A549 (cell line): Measurements from ENCODE around the gene MAN1A2. TPM values are rescaled to one million over a fixed set of nuclear protein-coding genes. Genes with fewer than 3 reads are reported as not detected.

Source experiments
- ATAC-seq, 2 experiments: fragments of 200-7000 bp in 1 of 2; fragments of >200 bp in 1 of 2; cut with Nextera tagmentation in 1 of 2; cut with Tn5 transposase in 1 of 2; 3 replicates each; pipeline versions ENCODE4 v1.8.0 to v1.9.1; 2018 to 2020; ENCODE audit warnings: mild to moderate bottlenecking in 1 of 2, moderate library complexity in 1 of 2
- CTCF ChIA-PET: fragments of 300-600 bp; sonication (Branson Sonifier 250); formaldehyde crosslinking; extraction: SDS; loops from one replicate; lab custom pipeline; 2021; ENCODE audit warnings: antibody characterized with exemption, inconsistent platforms; lab: Yijun Ruan, JAX
- POLR2A ChIA-PET: fragments of 350-600 bp; formaldehyde crosslinking; extraction: SDS; loops from one replicate; lab custom pipeline; 2021; ENCODE audit warnings: antibody characterized with exemption, inconsistent platforms; lab: Yijun Ruan, JAX
- DNase-seq, 2 experiments: peaks; one replicate each; pipeline versions ENCODE4 v3.0.0 to v3.0.0-alpha.2; 2011 to 2016; ENCODE audit warnings: low read depth in 1 of 2, low spot score in 1 of 2
- FAIRE-seq: peaks from 2 replicates; lab custom pipeline; 2011; peaks lifted over from hg19 to GRCh38; lab: Jason Lieb, UNC
- H3K27ac ChIP-seq, 2 experiments: fragments of >200 bp; sonication (Bioruptor Twin); formaldehyde crosslinking; 3 replicates each; pipeline ENCODE4 v1.5.1; 2016 to 2017
- H3K4me1 ChIP-seq: fragments of >200 bp; sonication (Bioruptor Twin); formaldehyde crosslinking; 3 replicates; pipeline ENCODE4 v1.6.1; 2016
- H3K4me2 ChIP-seq: fragments of >200 bp; sonication (Bioruptor Twin); formaldehyde crosslinking; 3 replicates; pipeline ENCODE4 v1.6.1; 2016
- H3K4me3 ChIP-seq: fragments of >200 bp; sonication (Bioruptor Twin); formaldehyde crosslinking; 3 replicates; pipeline ENCODE4 v1.5.1; 2016
- H3K9me3 ChIP-seq: fragments of >200 bp; sonication (Bioruptor Twin); formaldehyde crosslinking; 3 replicates; pipeline ENCODE4 v1.6.1; 2016
- BCL3 ChIP-seq: fragments of >200 bp; sonication (Bioruptor Twin); formaldehyde crosslinking; IDR thresholded peaks from 3 replicates; pipeline ENCODE4 v1.6.1; 2016
- CBX2 ChIP-seq: fragments of 200-600 bp; sonication (generic); IDR thresholded peaks from 2 replicates; pipeline ENCODE4 v1.6.1; 2016; ENCODE audit warnings: low read depth, mild to moderate bottlenecking, borderline replicate concordance
- E2F6 ChIP-seq: IDR thresholded peaks from 2 replicates; pipeline ENCODE4 v1.6.1; 2012; ENCODE audit warnings: low read depth, borderline replicate concordance
- ESRRA ChIP-seq: fragments of 150-350 bp; IDR thresholded peaks from 2 replicates; pipeline ENCODE4 v1.6.1; 2014; ENCODE audit warnings: mild to moderate bottlenecking, low read length, borderline replicate concordance
- FOXS1 ChIP-seq: fragments of 250-450 bp; sonication (Bioruptor Pico); IDR thresholded peaks from 2 replicates; pipeline ENCODE4 v1.5.0; 2020; ENCODE audit warnings: mild to moderate bottlenecking, moderate library complexity
- HOXB13 ChIP-seq: fragments of 250-450 bp; sonication (Bioruptor Pico); IDR thresholded peaks from 2 replicates; pipeline ENCODE4 v1.5.0; 2020; ENCODE audit warnings: low read depth, mild to moderate bottlenecking, moderate library complexity
- JUNB ChIP-seq: fragments of >200 bp; sonication (Bioruptor Twin); formaldehyde crosslinking; IDR thresholded peaks from 2 replicates; pipeline ENCODE4 v1.6.1; 2016
- KDM1A ChIP-seq: fragments of 200-600 bp; sonication (generic); IDR thresholded peaks from 2 replicates; pipeline ENCODE4 v1.6.1; 2016; ENCODE audit warnings: low read depth, mild to moderate bottlenecking
- RCOR1 ChIP-seq: fragments of 150-350 bp; IDR thresholded peaks from 2 replicates; pipeline ENCODE4 v1.6.1; 2014; ENCODE audit warnings: antibody characterized with exemption, low read length, low read depth
- RFX5 ChIP-seq: fragments of 450-650 bp; IDR thresholded peaks from 2 replicates; pipeline ENCODE4 v1.7.1; 2014; ENCODE audit warnings: antibody characterized with exemption, mild to moderate bottlenecking, moderate library complexity
- SMC3 ChIP-seq: fragments of >200 bp; sonication (Bioruptor Twin); formaldehyde crosslinking; IDR thresholded peaks from 3 replicates; pipeline ENCODE4 v1.6.1; 2018; ENCODE audit warnings: inconsistent platforms
- TP53 ChIP-seq: fragments of 250-450 bp; sonication (Bioruptor Pico); IDR thresholded peaks from 2 replicates; pipeline ENCODE4 v1.5.0; 2021; ENCODE audit warnings: mild to moderate bottlenecking, moderate library complexity
- ZFP36 ChIP-seq: fragments of 450-650 bp; IDR thresholded peaks from 2 replicates; pipeline ENCODE4 v1.6.1; 2014; ENCODE audit warnings: borderline replicate concordance; ENCODE audit not compliant: partially characterized antibody
- WGBS: methylation state at CpG from one replicate; pipeline ENCODE4 v1.1.6; 2017; ENCODE audit errors: missing lambda C conversion rate; 5-methylcytosine and 5-hydroxymethylcytosine counted together
- polyA plus RNA-seq, 4 experiments: library from polyadenylated mRNA; depleted of rRNA in 3 of 4; stranded (reverse); fragments of >200 nt; fragmentation: RNase III in 1 of 4; extraction: RNeasy Plus Mini Kit Qiagen cat#74134 plus additional on column Dnase treatment in 1 of 4; gene quantifications; 2 replicates in 3 of 4; 3 replicates in 1 of 4; pipeline ENCODE4 v1.2.3, GENCODE V29; 2011 to 2017
- TF ChIP-seq, protein P1 (sequence below): fragments of 450-650 bp; IDR thresholded peaks from 2 replicates; pipeline ENCODE4 v1.6.1; 2014; ENCODE audit warnings: antibody characterized with exemption
- TF ChIP-seq, protein P2 (sequence below): fragments of 150-350 bp; IDR thresholded peaks from 2 replicates; pipeline ENCODE4 v1.6.1; 2014; ENCODE audit warnings: low read depth, mild to moderate bottlenecking, low read length
- TF ChIP-seq, protein P3 (sequence below): fragments of 200-600 bp; sonication (generic); IDR thresholded peaks from 2 replicates; pipeline ENCODE4 v1.6.1; 2016; ENCODE audit warnings: antibody characterized with exemption, mild to moderate bottlenecking, moderate library complexity
- TF ChIP-seq, protein P4 (sequence below): IDR thresholded peaks from 2 replicates; pipeline ENCODE4 v1.6.1; 2012

Gene MAN1A2
- polyA plus RNA-seq, 2 of the 4 experiments (the other 2 are of a cell fraction), result 10.2 to 18.7 TPM

DNA sequence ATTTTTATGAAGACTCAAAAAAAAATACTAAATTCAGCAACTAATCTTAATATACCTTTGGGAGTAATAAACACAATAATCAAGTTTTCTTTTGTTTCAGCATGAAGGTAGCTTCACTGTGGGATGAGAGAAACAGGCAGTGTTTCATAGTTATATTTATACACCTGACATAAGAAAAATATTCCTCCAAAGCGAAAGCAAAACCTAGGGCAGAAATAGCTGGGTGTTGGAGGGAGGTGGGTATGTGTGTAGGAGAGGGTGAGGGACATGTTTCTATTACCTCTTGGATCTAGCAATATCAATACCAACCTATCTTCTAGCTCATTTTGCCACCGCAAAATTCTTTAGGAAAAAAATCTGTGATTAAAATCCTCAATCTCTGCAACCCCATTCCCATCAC lies 24.9 kb upstream of the MAN1A2 start:
- DNase-seq, result no peak
- CTCF ChIA-PET, result interaction anchor here (1.3 kb wide), 1 partner anchor 32 kb away, joined by 3 read pairs; no protein-coding TSS in a partner anchor
- TF ChIP-seq SMC3 (no peak), HOXB13 (CRISPR knock-in tag) (no peak), JUNB (no peak)
- TF ChIP-seq, protein P1, sequence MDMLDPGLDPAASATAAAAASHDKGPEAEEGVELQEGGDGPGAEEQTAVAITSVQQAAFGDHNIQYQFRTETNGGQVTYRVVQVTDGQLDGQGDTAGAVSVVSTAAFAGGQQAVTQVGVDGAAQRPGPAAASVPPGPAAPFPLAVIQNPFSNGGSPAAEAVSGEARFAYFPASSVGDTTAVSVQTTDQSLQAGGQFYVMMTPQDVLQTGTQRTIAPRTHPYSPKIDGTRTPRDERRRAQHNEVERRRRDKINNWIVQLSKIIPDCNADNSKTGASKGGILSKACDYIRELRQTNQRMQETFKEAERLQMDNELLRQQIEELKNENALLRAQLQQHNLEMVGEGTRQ, result no peak
- TF ChIP-seq, protein P2, sequence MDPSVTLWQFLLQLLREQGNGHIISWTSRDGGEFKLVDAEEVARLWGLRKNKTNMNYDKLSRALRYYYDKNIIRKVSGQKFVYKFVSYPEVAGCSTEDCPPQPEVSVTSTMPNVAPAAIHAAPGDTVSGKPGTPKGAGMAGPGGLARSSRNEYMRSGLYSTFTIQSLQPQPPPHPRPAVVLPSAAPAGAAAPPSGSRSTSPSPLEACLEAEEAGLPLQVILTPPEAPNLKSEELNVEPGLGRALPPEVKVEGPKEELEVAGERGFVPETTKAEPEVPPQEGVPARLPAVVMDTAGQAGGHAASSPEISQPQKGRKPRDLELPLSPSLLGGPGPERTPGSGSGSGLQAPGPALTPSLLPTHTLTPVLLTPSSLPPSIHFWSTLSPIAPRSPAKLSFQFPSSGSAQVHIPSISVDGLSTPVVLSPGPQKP, result no peak
- TF ChIP-seq, protein P3, sequence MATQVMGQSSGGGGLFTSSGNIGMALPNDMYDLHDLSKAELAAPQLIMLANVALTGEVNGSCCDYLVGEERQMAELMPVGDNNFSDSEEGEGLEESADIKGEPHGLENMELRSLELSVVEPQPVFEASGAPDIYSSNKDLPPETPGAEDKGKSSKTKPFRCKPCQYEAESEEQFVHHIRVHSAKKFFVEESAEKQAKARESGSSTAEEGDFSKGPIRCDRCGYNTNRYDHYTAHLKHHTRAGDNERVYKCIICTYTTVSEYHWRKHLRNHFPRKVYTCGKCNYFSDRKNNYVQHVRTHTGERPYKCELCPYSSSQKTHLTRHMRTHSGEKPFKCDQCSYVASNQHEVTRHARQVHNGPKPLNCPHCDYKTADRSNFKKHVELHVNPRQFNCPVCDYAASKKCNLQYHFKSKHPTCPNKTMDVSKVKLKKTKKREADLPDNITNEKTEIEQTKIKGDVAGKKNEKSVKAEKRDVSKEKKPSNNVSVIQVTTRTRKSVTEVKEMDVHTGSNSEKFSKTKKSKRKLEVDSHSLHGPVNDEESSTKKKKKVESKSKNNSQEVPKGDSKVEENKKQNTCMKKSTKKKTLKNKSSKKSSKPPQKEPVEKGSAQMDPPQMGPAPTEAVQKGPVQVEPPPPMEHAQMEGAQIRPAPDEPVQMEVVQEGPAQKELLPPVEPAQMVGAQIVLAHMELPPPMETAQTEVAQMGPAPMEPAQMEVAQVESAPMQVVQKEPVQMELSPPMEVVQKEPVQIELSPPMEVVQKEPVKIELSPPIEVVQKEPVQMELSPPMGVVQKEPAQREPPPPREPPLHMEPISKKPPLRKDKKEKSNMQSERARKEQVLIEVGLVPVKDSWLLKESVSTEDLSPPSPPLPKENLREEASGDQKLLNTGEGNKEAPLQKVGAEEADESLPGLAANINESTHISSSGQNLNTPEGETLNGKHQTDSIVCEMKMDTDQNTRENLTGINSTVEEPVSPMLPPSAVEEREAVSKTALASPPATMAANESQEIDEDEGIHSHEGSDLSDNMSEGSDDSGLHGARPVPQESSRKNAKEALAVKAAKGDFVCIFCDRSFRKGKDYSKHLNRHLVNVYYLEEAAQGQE, result no peak
- ATAC-seq, result no peak
- POLR2A ChIA-PET, result no interaction called here
- FAIRE-seq, result no peak
- Histone ChIP-seq H3K4me1 (peaks cover 8% of the 10 kb centered on the region; the same call in 1 of the 3 replicates), H3K4me3 (no peak overlapping the region), H3K27ac (no peak overlapping the region), H3K4me2 (no peak overlapping the region), H3K9me3 (no peaks in the 10 kb centered on the region)
- 68% methylated on average over 2 of the region's 2 CpGs for WGBS

- H3K4me1 ChIP-seq, result no peaks in the 10 kb centered on the region
These were observed 20.9 kb upstream of the MAN1A2 start for GRCh38 chr1:117346206-117346928.

More at GRCh38 chr1:117346206-117346928, 20.9 kb upstream of the MAN1A2 start:
- Histone ChIP-seq H3K27ac (no peak overlapping the region), H3K4me3 (no peak overlapping the region), H3K9me3 (no peaks in the 10 kb centered on the region), H3K4me2 (no peak overlapping the region)
- FAIRE-seq (no peak), ATAC-seq (no peak), DNase-seq (no peak)
- CTCF ChIA-PET, result no interaction called here
- 56% methylated on average over 4 of the region's 4 CpGs for WGBS
- TF ChIP-seq KDM1A (no peak), ZFP36 (no peak), TP53 (no peak), FOXS1 (CRISPR knock-in tag) (no peak), RCOR1 (no peak), BCL3 (no peak), E2F6 (no peak), RFX5 (no peak), ESRRA (no peak), CBX2 (no peak), JUNB (no peak)
- TF ChIP-seq, protein P4, sequence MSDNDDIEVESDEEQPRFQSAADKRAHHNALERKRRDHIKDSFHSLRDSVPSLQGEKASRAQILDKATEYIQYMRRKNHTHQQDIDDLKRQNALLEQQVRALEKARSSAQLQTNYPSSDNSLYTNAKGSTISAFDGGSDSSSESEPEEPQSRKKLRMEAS, result no peak
- TF ChIP-seq, protein P2, result no peak
- TF ChIP-seq, protein P3, result no peak
- POLR2A ChIA-PET, result no interaction called here
